GM19043 (cell line): ENCODE results near the gene LTO1.

ENCODE experiments used
- ATAC-seq: cut with Tn5 transposase; IDR thresholded peaks from one replicate; pipeline ENCODE4 v1.9.1; 2021; ENCODE audit warnings: low read depth; ENCODE audit not compliant: unreplicated experiment

LTO1 gene

DNA sequence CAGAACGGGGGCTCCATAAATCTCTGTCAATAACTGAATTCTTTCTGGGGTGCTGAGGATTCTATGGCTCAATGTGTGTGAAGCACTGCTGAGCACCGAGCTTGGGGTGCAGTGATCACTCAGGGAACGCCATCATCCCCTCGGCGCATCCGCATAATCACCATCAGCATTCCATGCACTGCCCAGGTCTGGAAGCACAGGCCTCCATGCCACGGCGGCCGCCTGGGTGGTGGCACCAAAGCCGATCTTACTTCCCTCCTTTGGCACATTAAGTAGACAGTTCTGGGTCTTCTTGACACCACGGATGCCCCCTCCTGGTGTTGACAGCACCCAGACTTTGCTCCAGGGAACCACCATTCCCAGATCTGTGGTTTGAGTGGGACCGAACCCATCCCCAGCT is 15.6 kb downstream of the LTO1 start:
- ATAC-seq = no peak

DNA sequence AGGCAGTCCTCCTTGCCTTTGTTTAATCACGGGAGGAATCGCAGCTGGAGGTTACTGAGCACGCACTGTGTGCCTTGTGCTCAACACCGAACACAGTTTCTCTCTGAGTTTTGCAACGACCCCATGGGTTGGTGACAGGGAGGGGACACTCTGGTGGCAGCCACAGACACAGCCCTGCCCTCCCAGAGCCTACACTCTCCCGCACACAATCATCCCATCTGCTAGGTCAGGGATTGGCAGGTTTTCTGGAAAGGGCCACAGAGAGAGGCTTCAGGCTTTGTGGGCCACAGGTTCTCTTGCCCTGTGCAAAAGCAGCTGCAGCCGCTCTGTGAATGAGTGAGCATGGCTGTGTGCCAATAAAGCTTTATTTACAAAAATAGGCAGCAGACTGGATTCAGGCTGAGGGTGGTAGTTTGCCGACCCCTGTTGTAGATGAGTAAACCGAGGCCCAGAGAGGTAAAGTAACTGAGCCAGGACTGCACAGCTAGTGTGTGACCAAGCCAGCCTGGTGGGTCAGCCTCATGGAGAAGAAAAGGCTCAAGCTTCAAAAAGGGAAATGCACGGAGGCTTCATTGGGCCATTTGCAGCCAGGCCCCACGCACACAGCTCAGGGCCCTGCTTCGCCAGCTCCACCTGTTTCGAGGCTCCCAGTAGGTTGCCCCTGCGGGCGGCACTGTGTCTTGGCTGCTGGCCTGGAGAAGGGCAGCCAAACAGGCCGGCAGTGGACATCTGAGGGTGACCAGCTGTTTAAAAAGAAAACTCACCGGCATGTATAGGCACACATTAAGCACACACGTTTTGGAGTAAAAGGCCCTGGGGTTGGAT is 16.3 kb downstream of the LTO1 start:
- ATAC-seq = no peak

DNA sequence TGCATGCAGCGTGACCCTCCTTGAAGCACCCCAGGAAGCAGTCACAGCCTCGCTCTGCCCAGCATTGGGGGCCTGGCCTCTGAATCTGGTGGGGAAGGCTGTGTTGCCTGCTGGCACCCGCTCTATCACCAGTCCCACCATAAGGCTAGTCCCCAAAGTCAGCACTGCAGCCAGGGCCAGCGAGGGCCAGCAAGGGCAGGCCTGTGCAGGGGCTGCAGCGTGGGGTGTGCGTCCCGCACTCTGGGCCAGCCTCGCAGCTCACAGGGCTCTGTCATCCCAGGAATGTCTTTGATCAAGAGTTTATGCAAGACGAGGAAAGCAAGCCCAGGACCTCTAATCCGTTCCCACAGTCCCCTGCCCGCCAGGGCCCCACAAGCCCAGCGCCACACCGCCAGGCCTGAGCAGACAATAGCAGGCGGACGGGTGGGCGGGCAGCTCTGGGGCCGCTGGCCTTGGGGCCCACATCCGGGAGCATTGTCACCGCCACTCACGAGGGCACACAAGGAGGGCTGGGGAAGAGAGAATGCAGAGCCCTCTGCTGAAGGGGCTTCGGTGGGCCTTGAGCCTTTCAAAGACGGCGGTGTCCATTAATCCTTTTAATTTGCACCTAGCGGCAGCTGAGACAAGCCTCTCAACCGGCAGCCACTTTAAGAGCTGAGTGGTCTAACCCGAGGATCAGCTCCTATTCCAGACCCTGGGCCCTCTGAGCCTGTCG is 17.1 kb downstream of the LTO1 start:
- no peak for ATAC-seq

DNA sequence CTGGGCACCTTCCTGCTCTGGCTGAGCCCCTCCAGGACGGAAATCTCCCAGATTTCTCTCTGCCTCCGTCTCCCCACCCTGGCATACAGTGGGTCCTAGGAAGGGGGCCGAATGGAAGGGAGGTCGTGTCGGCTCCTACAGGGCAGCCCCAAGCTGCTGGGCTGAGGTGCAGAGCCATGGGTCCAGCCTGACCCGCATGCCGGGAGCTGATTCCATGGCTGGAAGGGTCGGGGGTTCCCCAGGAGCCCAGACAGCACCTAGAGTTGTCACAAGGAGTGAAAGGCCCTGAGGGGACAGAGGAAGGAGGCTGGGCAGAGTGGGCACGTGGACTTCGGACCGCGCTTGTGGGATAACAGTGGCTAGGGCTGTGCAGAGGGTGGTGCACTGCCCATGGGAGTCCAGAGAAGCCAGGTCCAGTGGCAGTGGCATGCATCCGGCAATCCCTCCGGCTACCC is 17.7 kb downstream of the LTO1 start:
- ATAC-seq = no peak

DNA sequence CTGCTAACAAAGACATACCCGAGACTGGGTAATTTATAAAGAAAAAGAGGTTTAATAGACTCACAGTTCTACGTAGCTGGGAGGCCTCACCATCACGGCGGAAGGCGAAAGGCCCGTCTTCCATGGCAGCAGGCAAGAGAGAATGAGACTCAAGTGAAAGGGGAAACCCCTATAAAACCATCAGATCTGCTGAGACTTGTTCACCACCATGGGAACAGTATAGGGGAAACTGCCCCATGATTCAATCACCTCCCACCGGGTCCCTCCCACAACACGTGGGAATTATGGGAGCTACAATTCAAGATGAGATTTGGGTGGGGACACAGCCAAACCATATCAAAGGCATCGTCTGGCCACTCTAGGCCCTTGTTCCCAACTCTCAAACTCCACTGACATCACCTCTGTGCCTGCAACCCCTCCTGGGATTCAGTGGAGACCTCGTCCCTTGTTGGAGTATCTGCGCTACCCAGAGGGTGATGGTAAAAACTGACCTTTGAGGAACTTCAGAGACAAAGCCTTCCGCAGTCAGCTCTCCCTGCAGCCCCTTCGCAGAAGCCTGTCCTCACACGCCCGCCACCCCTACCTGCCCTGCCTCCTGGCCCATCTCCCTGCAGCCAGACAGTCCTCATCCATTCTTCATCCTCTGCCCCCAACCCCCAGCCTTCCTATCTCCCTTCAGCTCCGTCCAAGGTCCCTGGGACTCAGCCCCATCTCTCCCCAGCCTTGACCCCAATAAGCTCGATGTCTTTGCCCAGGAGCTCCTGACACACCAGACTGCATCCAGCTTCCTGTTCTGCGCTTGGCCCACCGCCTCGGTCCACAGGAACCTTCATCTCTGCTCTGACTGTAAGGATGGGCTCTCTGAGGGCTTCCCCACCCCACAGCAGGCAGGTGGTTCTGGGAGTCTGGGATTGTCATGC is 18.4 kb downstream of the LTO1 start:
- no peak for ATAC-seq

DNA sequence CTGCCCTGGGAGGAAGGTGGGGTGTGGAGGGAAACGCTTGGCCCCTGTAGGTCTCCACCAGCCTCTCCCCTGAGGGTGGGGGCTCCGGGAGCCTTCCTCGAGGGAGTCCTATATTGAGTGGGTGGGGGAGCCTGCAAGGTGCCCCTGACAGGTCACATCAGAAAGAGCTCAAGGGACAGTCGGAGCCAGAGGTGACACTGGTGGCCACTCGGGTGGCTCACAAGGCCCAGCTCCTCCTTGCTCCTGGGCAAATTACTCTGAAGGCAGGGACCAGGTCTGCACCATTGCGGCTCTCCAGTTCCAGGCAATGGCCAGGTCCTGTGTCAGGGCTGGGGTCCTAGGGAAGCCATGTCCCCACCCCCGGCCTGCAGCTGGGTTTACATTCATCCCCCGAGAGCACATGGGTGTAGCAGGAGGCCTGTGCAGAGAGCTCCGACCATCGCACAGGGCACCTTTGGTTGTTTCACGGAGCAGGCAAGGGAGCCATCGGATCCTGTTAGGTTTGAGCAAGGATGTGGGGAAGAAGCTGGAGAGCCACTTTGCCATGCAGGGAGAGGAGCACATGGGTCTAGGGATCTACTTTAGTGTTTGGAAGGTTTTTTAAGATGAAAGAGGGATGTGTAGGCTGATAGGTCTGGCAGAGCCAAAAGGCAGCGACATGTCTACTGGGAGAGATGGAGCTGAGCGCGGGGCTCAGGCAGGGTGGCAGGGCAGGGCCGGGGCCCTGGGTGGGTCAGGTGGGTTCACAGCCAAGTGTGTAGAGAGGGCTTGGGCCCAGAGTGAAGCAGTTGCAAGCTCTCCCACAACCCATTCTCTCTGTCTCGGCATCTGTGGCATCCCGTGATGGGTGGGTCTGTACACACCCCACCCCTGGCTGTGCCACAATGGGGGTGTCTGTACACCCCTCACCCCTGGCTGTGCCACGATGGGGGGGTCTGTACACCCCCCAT is 19.4 kb downstream of the LTO1 start:
- no peak for ATAC-seq

DNA sequence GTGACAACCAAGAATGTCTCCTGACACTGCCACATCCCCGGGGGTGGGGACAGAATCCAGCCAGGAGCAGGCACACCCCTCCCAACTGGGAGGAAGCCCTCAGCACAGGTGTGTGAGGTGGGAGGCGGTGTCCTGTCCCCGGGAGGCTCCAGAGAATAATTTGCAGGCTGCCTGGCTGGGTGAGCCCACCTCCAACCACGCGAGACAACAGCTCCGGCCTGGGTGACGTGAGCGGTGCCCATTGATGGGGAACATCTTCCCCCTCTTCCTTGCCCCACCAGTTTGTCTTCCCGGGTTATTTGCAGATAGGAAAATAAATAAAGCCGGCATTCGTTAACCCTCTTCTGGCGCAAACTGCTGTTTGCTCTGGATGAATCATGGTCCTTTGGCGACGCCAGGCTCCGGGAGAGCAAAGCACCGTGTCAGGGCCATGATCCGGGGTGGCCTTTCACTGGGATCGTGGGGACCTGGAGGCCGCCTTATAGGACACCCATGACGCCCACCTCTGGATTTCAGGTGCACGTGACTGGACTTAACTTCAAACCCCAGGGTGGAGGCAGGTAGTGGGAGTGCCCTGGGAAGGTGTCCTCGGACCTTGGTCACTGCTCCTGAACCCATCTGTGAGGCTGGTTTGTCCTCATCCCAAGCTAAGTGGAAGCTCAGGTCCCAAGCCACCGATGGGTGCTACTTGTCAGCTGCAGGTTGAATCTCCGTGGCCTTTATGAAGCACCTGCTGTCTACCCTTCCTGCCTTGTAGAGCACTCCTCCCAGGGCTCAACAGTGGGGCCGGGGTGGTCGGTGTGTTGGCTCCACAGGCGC is 20.3 kb downstream of the LTO1 start:
- no peak for ATAC-seq

DNA sequence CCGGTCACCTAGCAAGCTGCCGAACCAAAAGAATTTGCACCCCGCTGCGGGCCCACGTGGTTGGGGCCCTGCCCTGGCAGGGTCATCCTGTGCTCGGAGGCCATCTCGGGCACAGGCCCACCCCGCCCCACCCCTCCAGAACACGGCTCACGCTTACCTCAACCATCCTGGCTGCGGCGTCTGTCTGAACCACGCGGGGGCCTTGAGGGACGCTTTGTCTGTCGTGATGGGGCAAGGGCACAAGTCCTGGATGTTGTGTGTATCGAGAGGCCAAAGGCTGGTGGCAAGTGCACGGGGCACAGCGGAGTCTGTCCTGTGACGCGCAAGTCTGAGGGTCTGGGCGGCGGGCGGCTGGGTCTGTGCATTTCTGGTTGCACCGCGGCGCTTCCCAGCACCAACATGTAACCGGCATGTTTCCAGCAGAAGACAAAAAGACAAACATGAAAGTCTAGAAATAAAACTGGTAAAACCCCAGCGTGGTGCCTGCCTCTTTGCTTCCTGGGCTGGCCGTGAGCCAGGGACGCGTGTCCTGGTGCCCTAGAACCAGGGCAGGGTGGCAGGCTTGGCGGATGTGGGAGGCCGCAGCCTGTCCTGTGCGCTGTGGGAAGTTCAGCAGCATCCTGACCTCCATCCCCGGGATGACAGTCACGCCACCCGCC is 21.0 kb downstream of the LTO1 start:
- no peak for ATAC-seq

DNA sequence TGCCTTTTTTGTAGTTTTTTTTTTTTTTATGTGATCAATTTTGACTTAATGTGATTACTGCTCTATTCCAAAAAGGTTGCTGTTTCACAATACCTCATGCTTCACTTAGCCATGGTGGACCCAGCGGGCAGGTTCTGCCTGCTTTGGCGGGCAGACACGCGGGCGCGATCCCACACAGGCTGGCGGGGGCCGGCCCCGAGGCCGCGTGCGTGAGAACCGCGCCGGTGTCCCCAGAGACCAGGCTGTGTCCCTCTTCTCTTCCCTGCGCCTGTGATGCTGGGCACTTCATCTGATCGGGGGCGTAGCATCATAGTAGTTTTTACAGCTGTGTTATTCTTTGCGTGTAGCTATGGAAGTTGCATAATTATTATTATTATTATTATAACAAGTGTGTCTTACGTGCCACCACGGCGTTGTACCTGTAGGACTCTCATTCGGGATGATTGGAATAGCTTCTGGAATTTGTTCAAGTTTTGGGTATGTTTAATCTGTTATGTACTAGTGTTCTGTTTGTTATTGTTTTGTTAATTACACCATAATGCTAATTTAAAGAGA is 21.7 kb downstream of the LTO1 start:
- ATAC-seq = no peak

DNA sequence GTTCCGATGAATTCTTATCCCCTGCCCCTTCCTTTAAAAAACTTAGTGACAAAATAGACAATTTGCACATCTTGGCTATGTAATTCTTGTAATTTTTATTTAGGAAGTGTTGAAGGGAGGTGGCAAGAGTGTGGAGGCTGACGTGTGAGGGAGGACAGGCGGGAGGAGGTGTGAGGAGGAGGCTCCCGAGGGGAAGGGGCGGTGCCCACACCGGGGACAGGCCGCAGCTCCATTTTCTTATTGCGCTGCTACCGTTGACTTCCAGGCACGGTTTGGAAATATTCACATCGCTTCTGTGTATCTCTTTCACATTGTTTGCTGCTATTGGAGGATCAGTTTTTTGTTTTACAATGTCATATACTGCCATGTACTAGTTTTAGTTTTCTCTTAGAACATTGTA is 22.2 kb downstream of the LTO1 start:
- no peak for ATAC-seq

DNA sequence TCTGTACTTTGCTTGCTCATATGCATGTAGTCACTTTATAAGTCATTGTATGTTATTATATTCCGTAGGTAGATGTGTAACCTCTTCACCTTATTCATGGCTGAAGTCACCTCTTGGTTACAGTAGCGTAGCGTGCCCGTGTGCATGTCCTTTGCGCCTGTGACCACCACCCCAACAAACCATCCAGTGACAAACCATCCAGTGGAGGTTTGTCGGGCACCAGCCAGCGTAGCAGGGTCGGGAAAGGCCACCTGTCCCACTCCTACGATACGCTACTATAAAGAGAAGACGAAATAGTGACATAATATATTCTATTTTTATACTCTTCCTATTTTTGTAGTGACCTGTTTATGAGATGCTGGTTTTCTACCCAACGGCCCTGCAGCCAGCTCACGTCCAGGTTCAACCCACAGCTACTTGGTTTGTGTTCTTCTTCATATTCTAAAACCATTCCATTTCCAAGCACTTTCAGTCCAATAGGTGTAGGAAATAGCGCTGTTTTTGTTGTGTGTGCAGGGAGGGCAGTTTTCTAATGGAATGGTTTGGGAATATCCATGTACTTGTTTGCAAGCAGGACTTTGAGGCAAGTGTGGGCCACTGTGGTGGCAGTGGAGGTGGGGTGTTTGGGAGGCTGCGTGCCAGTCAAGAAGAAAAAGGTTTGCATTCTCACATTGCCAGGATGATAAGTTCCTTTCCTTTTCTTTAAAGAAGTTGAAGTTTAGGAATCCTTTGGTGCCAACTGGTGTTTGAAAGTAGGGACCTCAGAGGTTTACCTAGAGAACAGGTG is 23.1 kb downstream of the LTO1 start:
- no peak for ATAC-seq

DNA sequence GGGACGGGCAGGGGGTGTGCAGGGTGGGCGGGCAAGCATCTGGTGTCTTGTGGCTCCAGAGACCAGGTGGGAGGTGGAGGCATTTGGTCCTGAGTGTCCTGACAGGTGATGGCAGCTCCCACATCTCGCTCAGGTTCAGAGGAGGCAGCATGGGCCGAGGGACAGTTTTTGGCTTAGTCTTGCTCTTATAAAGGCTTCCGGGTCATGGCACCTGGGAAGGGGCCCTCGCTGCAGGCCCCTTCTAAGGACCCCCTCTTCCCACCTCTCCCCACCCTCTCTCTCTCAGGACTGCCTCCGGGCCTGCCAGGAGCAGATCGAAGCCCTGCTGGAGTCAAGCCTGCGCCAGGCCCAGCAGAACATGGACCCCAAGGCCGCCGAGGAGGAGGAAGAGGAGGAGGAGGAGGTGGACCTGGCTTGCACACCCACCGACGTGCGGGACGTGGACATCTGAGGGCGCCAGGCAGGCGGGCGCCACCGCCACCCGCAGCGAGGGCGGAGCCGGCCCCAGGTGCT is 24.3 kb downstream of the LTO1 start:
- ATAC-seq = no peak

DNA sequence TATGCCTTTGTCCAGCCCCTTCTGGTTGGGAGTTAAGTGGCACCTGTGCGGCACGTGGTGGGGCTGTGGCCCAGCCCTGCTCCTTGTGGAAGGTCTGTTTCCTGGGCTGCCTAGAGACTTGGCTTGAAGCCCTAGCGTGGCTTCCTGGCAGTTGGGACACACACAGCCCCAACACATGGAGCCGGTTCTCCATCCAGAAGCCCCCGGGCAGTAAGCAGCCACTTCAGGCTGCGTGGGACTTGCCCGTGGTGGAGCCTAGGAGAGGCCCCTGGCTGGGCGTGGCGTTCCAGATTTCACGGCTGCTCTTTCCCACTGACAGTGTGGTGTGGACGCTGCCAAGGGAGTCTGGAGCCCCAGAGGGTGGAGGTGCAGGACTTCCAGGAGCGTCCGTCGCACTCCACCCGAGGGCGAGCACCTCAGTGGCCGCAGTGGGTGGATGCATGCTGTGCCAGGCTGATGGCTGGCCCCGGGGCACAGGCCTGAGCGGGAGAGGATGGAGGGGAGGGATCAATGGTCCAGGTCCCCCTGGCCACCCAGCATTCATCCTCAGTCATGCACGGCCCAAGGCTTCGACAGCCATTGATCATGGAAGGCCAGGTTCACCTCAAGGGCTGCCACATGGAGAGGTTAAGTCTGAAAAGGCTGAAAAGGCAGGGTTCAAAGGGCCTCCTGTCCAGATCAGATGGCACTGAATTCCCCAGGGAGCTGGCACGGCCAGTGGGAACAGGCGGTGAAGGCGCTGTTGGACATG is 24.9 kb downstream of the LTO1 start:
- no peak for ATAC-seq

DNA sequence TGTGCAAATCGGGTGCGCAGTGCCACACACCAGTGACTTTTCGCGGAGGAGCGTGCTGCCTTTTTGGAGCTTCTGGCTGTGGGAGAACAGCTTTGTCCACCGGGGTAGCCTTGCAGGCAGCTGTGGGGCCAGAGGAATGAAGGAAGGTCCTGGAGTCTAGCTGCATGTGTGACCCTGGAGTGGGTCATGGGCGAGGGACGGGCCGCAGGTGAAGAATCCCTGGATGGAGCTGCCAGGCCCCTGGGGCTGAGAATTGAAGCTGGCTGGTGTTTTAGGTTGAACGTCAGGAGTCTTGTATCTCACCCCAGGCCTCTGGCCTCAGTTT is 25.6 kb downstream of the LTO1 start:
- no peak for ATAC-seq

DNA sequence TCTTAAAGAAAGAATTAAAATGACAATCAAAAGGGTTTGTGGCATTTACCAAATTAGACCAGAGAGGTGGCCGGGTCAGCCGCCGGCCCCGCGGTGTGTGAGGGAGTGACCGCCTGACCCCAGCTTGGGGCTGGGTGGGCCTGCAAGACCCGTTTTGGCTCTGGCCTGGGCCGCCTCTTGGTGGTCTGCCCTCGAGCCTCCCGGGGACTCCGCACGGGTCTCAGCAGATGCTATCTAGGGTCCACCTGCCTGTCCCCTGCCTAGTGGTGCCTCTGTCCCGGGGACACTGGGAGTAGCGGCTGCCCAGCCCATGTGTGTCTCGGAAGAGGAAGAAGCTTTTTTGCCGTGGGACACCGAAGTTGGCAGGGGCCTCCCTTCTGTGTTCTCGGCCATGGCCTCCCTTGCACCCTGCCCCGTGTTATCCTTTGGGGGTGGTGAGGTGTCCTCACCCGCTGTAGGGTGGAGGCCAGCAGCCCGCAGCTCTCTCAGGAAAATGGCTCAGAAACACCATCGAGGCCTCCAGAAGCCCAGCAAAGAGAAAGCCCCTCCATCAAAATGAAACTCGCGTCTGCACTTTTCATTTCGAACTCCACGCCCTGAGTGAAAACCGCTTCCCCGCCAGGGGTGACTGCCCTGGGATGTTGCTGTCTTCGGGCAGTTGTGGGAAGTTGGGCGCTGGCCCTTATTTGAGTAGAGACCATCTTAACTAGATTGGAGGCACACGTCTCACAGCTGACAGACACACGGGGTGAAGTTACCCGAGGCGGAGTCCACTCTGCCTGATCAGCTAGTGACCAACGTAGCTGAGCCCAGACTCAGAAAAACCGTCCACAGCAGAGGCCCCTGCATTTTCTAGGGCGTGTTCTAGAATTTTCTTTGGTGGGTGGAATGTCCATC is 26.2 kb downstream of the LTO1 start:
- no peak for ATAC-seq
